Retina (tissue), 1 donor: Measurements from ENCODE around the gene MEIOSIN.
"Not testable (repeated sequence)": the region's sequence is repeated elsewhere in the genome, so short reads cannot be mapped to it uniquely, and the experiment has no call there.

ENCODE experiments used
- DNase-seq: peaks from one replicate; pipeline ENCODE4 v3.0.0-alpha.2; 2016

The MEIOSIN gene

GRCh38 chr19:45780448-45781213 lies 47.4 kb downstream of the MEIOSIN start:
- DNase-seq, result no peak

DNA sequence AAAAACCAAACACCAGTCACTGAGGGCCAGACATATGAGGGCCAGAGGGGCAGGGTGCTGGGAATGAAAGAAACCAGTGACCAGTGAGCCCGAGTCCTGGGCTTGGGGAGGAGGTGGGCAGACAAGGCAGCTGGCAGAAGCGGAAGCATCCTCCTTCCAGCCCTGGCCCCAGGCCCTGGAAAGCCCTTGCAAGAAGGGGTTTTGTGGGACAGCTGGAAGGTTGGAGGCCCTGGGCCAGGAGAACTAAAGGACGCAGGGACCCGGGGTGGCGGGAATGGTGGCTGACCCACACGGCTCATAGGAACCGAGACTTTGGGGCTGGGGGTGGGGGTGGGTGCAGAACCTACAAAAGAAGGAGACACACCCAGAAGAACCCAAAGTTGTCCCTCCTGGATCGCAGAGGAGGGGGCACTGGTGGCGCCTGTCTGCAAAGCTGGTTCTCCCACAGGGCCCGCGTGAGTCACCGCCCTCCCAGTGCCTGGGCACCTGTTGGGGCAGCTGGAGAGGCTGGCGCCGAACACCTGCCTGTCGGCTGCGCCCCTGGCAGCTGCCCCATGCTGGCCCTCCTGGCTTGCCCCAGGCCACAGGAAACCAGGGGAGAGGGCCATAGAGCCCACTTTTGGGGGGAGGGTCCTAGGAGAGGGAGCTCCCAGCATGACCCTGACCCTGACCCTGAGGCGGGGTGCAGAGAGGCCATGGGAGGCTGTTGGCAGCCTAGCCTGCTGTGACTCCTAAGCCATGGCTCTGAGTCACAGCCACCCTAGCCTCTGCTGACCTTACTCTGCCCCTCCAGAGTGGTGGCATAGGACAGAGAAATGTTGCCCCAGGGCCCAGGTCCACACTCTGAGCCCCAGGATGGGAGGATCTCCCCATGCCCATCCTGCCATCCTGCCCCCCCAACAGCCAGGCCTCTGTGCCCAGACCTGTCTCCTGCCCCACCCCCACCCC lies 48.2 kb downstream of the MEIOSIN start:
- no peak for DNase-seq

GRCh38 chr19:45782162-45782691 lies 49.0 kb downstream of the MEIOSIN start, which contains the start of gene DMPK:
Gene DMPK, minus strand, starts transcription at chr19:45782490. Its CDS starts 138 bp downstream, at chr19:45782352.
- peak; percentile 17 for DNase-seq

DNA sequence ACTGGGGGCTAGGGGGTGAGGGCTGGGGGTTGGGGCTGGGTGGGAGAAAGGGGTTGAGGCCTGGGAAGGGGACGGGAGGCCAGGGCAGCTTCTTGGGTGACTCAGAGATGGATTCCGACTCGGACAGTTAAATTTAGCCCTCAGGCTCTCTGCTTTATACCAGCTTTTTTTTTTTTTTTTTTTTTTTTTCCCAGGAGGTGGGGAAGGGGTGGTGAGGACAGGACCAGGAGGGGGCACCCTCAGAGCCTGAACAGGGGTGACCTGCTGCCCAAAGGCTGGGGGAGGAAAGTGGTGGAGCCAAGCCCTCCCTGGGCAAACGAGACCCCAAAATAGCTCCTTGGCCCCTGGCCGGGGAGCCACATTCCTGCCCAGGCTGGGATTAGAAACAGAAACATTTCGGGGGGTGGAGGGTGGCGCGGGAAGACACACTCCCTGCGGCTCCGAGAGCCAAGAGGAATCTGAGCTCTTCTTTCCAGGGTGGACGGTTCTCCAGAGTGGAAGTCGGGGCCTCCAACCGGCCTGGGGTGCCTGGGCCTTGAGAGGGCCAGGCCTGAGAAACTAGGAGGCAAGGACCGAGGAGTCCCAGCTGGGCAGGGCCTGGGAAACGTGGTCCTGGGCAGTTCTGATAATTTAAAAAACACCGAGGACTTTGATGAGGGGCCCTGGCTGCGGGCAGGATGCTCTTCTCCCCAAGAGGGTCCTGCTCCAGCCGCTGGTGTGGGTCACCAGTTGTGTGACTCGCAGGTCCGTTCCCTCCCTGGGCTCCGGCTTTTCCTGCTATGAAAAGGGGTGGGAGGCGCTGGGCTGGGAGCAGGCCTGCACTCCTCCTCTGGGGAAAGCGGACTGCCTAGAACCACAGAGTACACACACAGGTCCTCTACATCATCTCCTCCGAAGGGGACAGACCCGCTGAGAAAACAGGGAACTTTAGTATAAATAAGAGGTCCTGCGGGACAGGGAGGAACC lies 49.9 kb downstream of the MEIOSIN start:
- no peak for DNase-seq

- DNase-seq, result no peak
Measured at GRCh38 chr19:45784096-45784495, 50.9 kb downstream of the MEIOSIN start.

GRCh38 chr19:45785097-45785496 lies 51.9 kb downstream of the MEIOSIN start:
- no peak for DNase-seq

DNA sequence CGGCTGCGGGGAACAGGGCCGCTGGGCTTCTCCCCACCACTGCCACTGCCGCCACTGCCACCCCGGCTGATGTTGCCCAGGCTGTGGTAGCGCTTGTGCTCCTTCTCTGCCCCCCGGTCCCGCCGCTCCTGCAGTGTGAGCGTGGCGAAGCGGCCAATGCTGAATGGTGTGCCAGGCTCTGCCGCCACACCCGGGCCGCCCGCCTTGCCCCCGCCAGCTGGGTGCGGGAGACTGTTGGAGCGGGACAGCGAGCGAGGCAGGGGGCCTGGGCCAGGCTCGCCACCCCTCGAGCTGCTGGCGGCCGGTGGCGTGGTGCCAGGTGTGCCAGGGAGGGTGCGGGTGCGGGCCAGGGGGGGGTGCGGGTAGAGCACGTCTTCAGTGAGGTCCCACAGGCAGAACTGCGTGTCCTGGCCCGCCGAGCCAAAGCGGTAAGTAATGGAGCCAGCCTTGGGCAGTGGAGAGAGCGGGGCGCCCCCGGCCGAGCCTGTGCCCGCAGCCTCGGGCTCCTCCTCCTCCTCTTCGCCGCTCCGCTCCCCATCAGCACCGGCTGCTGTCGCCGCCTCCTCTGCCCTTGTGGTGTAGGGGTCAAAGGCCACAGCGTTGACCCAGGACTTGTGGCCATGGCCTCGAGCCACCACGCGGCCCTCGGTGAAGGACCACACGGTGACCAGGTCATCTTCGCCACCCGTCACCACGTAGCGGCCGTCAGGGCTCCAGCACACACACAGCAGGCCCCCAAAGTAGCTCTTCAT lies 52.7 kb downstream of the MEIOSIN start:
- DNase-seq, result no peak

DNA sequence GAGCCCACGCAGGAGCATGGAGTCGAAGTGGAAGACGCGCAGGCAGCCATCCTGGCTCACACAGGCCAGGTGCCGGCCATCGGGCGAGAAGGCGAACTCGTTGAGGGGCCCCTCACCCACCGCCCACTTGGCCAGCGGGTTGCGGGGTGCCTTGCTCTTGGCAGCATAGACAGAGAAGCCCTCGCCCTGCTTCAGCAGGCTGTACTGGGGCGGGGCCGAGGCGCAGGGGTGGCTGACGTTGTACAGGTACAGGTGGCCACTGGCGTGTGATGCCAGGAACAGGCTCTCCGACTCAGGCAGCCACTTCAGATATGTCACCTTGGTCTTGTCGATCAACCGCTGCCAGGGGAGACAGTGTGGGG lies 53.3 kb downstream of the MEIOSIN start:
- no peak for DNase-seq

DNA sequence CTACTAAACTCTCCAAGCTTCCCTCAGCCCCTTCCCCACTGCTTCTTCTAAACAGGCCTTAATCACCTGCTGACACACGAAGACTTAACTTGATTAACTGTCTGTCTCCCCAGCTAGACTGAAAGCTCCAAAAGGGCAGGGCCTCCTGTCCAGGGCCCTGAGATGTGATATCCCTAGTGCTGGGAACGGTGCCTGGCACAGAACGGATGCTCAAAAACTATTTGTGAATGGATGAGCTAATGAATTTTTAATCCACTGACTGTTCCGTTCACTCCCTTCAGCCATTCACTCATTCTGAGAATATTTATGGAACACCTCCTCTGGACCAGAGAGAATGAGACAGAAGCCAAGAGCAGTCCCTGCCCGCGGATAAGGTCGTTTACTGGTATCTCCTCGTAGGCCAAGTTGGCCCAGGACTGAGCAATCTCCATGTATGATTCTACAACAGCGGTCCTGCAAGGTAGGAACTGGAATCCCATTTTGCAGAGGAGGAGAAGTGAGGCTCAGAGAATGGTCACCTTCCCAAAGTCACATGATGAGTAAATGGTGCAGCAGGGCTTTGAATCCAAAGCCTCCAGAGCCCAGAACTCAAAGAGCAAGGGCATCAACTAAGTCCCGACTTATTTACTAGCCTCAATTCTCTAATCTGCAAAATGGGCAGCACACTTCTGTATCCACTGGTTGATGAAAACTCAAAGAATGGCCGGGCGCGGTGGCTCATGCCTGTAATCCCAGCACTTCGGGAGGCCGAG lies 56.0 kb downstream of the MEIOSIN start:
- DNase-seq, result no peak

- DNase-seq, result no peak
Measured at GRCh38 chr19:45790942-45791341, 57.7 kb downstream of the MEIOSIN start.

DNA sequence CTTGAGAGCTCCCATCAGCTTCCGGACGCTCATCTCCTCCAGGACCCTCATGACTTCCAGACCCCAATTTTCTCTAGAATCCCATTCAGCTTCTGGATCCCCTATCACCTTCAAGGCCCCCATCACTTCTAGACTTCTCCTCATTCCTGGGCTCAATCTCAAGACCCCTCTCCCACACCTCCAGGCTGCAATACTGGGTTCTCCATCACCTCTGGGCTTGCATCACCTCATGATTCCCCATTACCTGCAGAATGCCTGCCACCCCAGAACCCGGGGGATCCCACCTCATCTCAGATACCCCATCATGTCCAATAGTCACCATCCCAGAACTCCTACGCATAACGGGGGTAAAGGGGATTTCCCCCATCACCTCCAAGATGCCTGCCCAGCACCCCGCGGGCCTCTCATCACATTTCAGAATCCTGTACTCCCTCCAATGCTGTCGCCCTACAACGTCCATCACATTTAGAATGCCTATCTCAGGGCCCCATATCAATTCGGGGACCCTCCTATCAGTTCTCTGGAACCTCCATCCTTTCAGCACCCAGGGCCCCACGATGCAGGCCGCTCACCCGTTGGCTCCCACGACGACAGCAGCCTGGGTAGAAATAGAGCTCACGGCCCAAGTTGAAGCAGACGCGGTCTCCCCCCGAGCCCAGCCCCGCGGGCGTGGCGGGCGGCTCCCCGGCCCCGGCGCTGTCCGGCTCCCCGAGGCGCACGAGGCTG lies 58.7 kb downstream of the MEIOSIN start:
- DNase-seq, result no peak

DNA sequence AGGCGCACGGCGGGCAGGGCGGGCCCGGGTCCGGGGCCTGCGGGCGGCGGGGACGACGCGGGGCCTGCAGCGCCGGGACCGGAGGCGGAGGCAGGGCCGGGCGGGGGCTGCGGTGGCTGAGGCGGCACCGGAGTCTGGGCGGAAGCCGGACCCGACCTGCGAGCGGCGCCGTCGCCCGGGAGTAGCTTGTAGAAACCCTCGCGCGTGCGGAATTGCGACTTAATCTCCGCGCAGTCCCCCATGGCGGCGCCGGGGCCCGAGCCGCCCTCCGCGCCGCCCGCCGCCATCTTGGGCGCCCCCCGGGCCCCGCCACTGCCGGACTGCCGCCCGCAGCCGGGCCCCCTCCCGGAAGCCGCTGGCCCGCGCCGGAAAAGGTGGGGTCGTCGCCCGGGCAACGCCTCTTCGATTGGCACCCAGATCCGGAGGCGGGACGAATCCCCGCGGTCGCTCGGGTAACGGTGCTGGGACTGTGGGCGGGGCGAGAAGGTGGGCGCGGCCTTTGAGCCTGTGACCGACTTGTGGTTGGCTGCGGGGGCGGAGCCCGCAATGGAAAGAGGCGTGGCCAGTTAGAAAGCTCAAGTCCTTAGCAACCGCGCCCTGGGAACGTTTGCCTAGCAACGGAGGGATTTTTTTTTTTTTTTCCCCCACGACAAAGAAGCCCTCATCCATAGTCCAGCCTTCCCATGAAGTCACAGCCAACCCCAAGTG lies 59.4 kb downstream of the MEIOSIN start, which contains the start of gene DMWD:
Gene DMWD, minus strand, starts transcription at position 376 of the 708 bp plus-strand sequence. Its CDS starts 89 bp downstream, at position 287.
- DNase-seq, result peak; percentile 99

- no peak for DNase-seq
Measured at GRCh38 chr19:45793178-45793564, 59.9 kb downstream of the MEIOSIN start.

DNA sequence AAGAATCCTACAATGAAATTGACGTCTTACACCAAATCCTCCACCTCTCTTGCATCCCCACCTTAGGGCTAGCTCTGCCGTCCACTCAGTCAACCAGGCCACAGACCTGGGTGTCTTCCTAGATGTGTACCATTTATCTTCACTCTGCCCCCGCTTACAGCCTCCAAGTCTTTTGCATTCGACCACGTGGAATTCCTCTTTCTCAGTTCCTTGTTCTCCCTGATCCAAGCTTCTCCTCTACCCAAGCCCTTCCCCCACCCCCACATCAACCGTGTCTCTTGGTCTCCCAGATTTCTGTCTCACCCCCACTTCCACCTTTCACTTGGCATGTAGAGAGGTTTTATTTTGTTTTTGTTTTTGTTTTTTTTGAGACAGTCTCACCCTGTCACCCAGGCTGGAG lies 60.6 kb downstream of the MEIOSIN start:
- DNase-seq, result no peak

- DNase-seq, result no peak
Measured at GRCh38 chr19:45794627-45795026, 61.4 kb downstream of the MEIOSIN start.

- peak; percentile 82 for DNase-seq
Measured at GRCh38 chr19:45798995-45799517, 65.8 kb downstream of the MEIOSIN start.

GRCh38 chr19:45799541-45799940 lies 66.3 kb downstream of the MEIOSIN start:
- DNase-seq, result not testable (repeated sequence)

GRCh38 chr19:45800070-45800553 lies 66.9 kb downstream of the MEIOSIN start:
- no peak for DNase-seq
